ENCODE measurements around the gene HADH. TPM values are rescaled to one million over a fixed set of nuclear protein-coding genes. Genes with fewer than 3 reads are reported as not detected.

HADH gene
- total and polyA plus RNA-seq, 2 donors from 2014 or later, result 31.4 to 126 TPM

GRCh38 chr4:108004646-108005045 lies 15.0 kb downstream of the HADH start:
- H3K27ac ChIP-seq (ENCODE audit: low read depth in 2 of 2, low read length in 2 of 2), result peak overlapping the region in 1 of 2 donors; percentile 30
- no peak for DNase-seq
- FAIRE-seq, result no peak
- H3K27me3 ChIP-seq (ENCODE audit: control insufficient read depth, insufficient read depth, low read length), result no peaks in the 10 kb centered on the region
- no peaks in the 10 kb centered on the region for H3K36me3 ChIP-seq (ENCODE audit: control insufficient read depth in 2 of 3, insufficient read depth in 3 of 3, low read length in 3 of 3)
- no peaks in the 10 kb centered on the region for H3K9me3 ChIP-seq (ENCODE audit: control insufficient read depth in 2 of 3, insufficient read depth in 1 of 3, low read length in 3 of 3)
- no peak overlapping the region for H3K9ac ChIP-seq (ENCODE audit: low read length in 3 of 3)
- peak overlapping the region in 2 of 3 donors; percentile 51 to 68 for H3K4me3 ChIP-seq (ENCODE audit: low read length in 3 of 3)
- no peak for TF ChIP-seq CTCF (IDR thresholded peaks at IDR 0.05; ENCODE audit: borderline replicate concordance, extremely low read depth, insufficient read depth)
- intact Hi-C loops (cut with DNase I), result no loop called here
- H3K4me1 ChIP-seq (ENCODE audit: control insufficient read depth in 2 of 3, insufficient read depth in 2 of 3, low read depth in 1 of 3, low read length in 3 of 3), result peaks cover 0 to 4% (median 3%) of the 10 kb centered on the region in 3 donors

DNA sequence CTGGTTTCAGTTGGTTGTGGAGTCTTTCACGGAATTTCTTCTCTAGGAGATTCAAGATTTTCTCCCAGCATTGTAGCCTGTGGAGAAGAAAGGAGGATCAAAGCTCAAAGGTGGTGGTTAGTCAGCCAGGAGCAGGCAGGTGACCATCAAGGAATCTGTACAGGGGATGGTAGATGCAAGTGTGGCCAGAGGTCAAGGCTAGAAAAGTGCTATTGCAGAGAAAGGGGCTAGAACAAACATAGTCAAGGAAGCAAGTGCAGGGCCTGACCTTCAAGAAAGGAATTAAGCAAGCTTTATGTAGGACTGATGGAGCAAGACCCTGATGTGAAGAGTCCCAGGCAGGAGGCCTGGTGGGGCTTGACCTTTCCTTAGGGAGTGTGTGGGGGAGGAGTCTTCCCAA lies 16.1 kb downstream of the HADH start:
- FAIRE-seq (no peak), DNase-seq (no peak)
- Histone ChIP-seq H3K9me3 (ENCODE audit: control insufficient read depth in 2 of 3, insufficient read depth in 1 of 3, low read length in 3 of 3) (no peaks in the 10 kb centered on the region), H3K27me3 (ENCODE audit: control insufficient read depth, insufficient read depth, low read length) (no peaks in the 10 kb centered on the region), H3K36me3 (ENCODE audit: control insufficient read depth in 2 of 3, insufficient read depth in 3 of 3, low read length in 3 of 3) (no peaks in the 10 kb centered on the region), H3K27ac (ENCODE audit: low read depth in 2 of 2, low read length in 2 of 2) (peak overlapping the region in 1 of 2 donors; percentile 33), H3K4me1 (ENCODE audit: control insufficient read depth in 2 of 3, insufficient read depth in 2 of 3, low read depth in 1 of 3, low read length in 3 of 3) (peaks cover 0 to 4% (median 3%) of the 10 kb centered on the region in 3 donors), H3K9ac (ENCODE audit: low read length in 3 of 3) (no peak overlapping the region), H3K4me3 (ENCODE audit: low read length in 3 of 3) (peak overlapping the region in 2 of 3 donors; percentile 25 to 51)
- intact Hi-C loops (cut with DNase I), result no loop called here
- TF ChIP-seq CTCF (IDR thresholded peaks at IDR 0.05; ENCODE audit: borderline replicate concordance, extremely low read depth, insufficient read depth), result no peak

DNA sequence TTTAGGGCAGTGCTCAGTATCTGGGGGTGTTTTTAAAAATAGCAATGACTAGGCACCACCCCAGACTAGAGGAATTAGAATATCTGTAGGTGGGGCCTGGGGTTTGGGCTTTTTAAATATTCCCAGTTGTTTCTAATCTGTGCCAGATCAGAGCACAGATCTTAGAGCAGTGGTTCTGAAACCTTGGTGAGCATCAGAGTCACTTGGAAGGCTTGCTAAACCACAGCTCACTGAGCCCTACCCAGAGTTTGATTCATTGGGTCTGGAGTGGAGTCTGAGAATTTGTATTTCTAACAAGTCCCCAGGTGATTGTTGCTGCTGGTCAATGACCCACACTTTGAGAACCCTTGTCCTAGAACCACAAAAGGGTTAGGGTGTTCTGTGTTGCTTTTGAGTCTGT lies 16.7 kb downstream of the HADH start:
- TF ChIP-seq CTCF (IDR thresholded peaks at IDR 0.05; ENCODE audit: borderline replicate concordance, extremely low read depth, insufficient read depth), result no peak
- Histone ChIP-seq H3K4me3 (ENCODE audit: low read length in 3 of 3) (peak overlapping the region in 2 of 3 donors; percentile 25 to 51), H3K27ac (ENCODE audit: low read depth in 2 of 2, low read length in 2 of 2) (peak overlapping the region in 1 of 2 donors; percentile 33), H3K9ac (ENCODE audit: low read length in 3 of 3) (no peak overlapping the region), H3K9me3 (ENCODE audit: control insufficient read depth in 2 of 3, insufficient read depth in 1 of 3, low read length in 3 of 3) (no peaks in the 10 kb centered on the region), H3K4me1 (ENCODE audit: control insufficient read depth in 2 of 3, insufficient read depth in 2 of 3, low read depth in 1 of 3, low read length in 3 of 3) (peaks cover 0 to 4% (median 3%) of the 10 kb centered on the region in 3 donors), H3K27me3 (ENCODE audit: control insufficient read depth, insufficient read depth, low read length) (no peaks in the 10 kb centered on the region), H3K36me3 (ENCODE audit: control insufficient read depth in 2 of 3, insufficient read depth in 3 of 3, low read length in 3 of 3) (peaks cover 0 to 6% (median 1%) of the 10 kb centered on the region in 3 donors)
- FAIRE-seq (no peak), DNase-seq (no peak)
- intact Hi-C loops (cut with DNase I), result no loop called here

GRCh38 chr4:108007984-108008383 lies 18.3 kb downstream of the HADH start:
- intact Hi-C loops (cut with DNase I), result no loop called here
- Histone ChIP-seq H3K36me3 (ENCODE audit: control insufficient read depth in 2 of 3, insufficient read depth in 3 of 3, low read length in 3 of 3) (peaks cover 0 to 9% (median 4%) of the 10 kb centered on the region in 3 donors), H3K9ac (ENCODE audit: low read length in 3 of 3) (no peak overlapping the region), H3K4me3 (ENCODE audit: low read length in 3 of 3) (peak overlapping the region in 1 of 3 donors; percentile 9), H3K9me3 (ENCODE audit: control insufficient read depth in 2 of 3, insufficient read depth in 1 of 3, low read length in 3 of 3) (no peaks in the 10 kb centered on the region), H3K27ac (ENCODE audit: low read depth in 2 of 2, low read length in 2 of 2) (no peak overlapping the region), H3K27me3 (ENCODE audit: control insufficient read depth, insufficient read depth, low read length) (no peaks in the 10 kb centered on the region), H3K4me1 (ENCODE audit: control insufficient read depth in 2 of 3, insufficient read depth in 2 of 3, low read depth in 1 of 3, low read length in 3 of 3) (peaks cover 0 to 4% (median 3%) of the 10 kb centered on the region in 3 donors)
- DNase-seq (no peak), FAIRE-seq (no peak)
- no peak for TF ChIP-seq CTCF (IDR thresholded peaks at IDR 0.05; ENCODE audit: borderline replicate concordance, extremely low read depth, insufficient read depth)
